RWPE1 (cell line): ENCODE data around the gene BLOC1S3.

Experiments
- CTCF ChIA-PET: fragments of 350-600 bp; sonication (Branson Sonifier 250); formaldehyde crosslinking; extraction: SDS; loops from one replicate; lab custom pipeline; 2021; lab: Yijun Ruan, JAX
- POLR2A ChIA-PET: fragments of 400-600 bp; formaldehyde crosslinking; extraction: SDS; loops from one replicate; lab custom pipeline; 2020; ENCODE audit warnings: antibody characterized with exemption; ENCODE audit not compliant: low non-redundant PET; lab: Yijun Ruan, JAX
- DNase-seq: peaks from one replicate; pipeline ENCODE4 v3.0.0; 2012; ENCODE audit warnings: low spot score
- H3K27ac ChIP-seq: fragments of 450-650 bp; 2 replicates; pipeline ENCODE4 v1.5.1; 2017
- TF ChIP-seq, protein P1 (sequence below): fragments of 450-650 bp; conservative IDR thresholded peaks from 2 replicates; pipeline ENCODE4 v1.5.1; 2017; ENCODE audit warnings: low read depth, mild to moderate bottlenecking

The BLOC1S3 gene

DNA sequence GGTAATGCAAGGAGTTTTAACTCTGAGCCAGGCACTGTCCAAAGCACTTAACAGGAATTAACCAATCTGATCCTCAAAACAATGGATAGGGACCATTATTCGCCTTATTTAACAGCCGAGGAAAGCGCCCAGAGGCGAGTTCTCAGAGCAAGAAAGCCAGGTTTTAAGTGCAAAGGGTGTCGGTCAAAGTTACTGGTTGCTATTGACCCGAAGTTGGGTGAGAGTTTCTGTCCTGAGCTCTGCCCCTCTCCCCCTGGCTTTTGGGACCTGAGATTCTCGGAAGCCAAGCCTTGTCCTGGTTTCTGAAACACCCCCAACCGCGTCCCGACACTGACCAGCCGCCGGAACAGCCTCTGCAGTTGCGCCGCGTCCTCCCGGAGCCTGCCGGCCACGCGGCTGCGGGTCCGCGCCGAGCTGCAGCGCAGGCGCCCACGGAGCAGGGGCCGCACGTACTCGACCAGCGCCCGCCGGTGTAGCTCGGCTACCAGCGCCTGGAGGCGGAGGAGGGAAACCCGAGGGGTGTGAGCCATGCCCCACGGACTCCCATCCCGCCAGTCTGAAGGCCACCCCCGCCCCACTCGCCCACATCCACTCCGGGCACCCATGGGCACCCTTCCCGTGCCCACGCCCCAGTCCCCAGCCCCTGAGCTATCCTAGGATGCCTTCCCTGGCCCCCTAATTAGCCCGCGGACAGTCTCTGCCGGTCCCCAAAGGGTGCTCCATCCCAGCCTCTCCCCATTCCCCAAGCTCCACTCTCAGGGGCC is 38.8 kb downstream of the BLOC1S3 start:
- ChIA-PET CTCF (interaction anchor here (0.8 kb wide), 1 partner anchor 17 kb away, joined by 4 read pairs; no protein-coding TSS in a partner anchor), POLR2A (no interaction called here)
- no peak overlapping the region for H3K27ac ChIP-seq
- DNase-seq, result no peak
- TF ChIP-seq, protein P1, sequence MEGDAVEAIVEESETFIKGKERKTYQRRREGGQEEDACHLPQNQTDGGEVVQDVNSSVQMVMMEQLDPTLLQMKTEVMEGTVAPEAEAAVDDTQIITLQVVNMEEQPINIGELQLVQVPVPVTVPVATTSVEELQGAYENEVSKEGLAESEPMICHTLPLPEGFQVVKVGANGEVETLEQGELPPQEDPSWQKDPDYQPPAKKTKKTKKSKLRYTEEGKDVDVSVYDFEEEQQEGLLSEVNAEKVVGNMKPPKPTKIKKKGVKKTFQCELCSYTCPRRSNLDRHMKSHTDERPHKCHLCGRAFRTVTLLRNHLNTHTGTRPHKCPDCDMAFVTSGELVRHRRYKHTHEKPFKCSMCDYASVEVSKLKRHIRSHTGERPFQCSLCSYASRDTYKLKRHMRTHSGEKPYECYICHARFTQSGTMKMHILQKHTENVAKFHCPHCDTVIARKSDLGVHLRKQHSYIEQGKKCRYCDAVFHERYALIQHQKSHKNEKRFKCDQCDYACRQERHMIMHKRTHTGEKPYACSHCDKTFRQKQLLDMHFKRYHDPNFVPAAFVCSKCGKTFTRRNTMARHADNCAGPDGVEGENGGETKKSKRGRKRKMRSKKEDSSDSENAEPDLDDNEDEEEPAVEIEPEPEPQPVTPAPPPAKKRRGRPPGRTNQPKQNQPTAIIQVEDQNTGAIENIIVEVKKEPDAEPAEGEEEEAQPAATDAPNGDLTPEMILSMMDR, result no peak

DNA sequence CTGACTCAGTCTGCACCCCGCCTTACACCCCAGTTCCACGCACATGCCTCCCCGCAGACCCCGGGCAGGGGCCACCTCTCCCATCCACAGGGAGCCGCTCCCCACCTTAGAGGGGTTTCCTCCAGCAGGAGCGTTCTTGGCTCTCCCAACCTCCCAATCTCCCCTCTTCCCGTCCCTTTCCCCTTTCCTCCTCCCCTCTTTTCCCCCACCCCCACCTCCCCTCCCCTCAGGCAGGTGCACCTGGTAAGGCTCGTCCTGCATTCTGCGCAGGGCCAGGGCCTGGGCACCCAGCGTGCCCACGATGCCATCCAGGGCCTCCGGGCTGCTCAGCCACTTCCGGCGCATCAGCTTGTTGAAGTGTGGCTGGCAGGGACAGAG is 39.4 kb downstream of the BLOC1S3 start:
- POLR2A ChIA-PET, result no interaction called here

DNA sequence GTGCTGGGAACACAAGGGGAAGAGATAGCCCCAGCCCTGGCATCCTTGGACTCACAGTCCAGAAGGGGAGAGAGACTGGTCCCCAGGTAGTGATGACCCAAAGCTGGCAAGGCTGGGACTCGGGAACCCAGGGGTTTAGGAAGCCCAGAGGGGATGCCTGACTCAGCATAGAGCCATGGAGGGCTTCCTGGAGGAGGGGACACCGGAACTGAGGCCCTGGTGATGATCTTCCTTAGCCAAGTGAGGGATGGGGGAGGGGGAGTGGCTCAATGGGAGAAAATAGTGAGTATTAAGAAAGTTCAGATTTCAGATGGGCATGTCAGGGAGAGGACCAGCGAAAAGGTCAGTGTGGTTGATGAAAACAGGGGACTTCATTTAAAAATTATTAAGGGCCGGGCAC is 39.8 kb downstream of the BLOC1S3 start:
- CTCF ChIA-PET, result no interaction called here
- TF ChIP-seq, protein P1, result no peak
- POLR2A ChIA-PET, result no interaction called here
- H3K27ac ChIP-seq, result no peak overlapping the region
- DNase-seq, result no peak

More for the DNA sequence above, 39.4 kb downstream of the BLOC1S3 start:
- TF ChIP-seq, protein P1, result no peak
- no peak overlapping the region for H3K27ac ChIP-seq
- CTCF ChIA-PET, result no interaction called here
- DNase-seq, result no peak

DNA sequence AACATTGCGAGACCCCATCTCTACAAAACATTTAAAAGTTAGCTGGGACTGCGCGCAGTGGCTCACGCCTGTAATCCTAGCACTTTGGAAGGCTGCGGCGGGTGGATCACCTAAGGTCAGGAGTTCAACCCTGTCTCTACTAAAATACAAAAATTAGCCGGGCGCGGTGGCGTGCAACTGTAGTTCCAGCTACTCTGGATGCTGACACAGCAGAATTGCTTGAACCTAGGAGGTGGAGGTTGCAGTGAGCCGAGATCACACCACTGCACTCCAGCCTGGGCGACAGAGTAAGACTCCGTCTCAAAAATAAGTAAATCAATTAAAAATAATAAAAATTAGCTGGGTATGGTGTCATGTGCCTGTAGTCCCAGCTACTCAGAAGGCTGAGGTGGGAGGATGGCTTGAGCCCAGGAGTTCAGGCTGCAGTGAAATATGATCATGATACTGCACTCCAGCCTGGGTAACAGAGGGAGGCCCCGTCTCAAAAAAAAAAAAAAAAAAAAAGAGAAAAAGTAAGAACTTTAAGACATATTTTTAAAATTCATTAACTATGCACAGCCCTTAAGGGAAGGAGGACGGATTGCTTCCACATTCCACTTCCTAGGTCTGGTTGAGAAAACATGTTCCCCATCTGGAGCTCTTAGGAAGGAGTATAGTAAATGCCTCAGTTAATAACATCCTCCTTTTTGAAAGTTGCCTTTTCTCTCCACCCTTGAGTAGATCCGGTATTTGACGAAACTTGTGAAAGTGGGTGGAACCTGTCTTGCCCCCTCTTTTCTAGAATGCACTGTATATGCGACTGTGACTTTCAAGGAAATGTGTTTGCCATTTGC is 40.5 kb downstream of the BLOC1S3 start:
- TF ChIP-seq, protein P1, result no peak
- POLR2A ChIA-PET, result no interaction called here
- DNase-seq, result no peak
- H3K27ac ChIP-seq, result no peak overlapping the region
- CTCF ChIA-PET, result no interaction called here

DNA sequence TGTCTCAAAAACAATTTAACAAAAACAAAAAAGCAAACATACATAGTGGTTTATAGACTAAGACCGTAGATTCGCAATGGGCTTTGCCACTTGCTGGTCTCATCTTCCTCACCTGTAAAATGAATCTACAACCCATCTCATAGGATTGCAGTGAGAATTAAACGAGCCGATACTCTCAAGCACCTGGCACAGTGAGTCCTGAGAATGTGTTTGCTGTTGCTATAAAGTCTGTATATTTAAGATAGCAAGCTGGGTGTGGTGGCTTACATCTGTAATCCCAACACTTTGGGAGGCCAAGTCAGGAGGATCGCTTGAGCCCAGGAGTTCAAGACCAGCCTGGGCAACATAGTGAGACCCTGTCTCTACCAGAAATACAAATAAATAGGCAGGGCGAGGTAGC is 44.1 kb downstream of the BLOC1S3 start:
- ChIA-PET CTCF (interaction anchor here (0.6 kb wide), 1 partner anchor 15 kb away, joined by 5 read pairs; no protein-coding TSS in a partner anchor), POLR2A (no interaction called here)
- TF ChIP-seq, protein P1, result no peak
- H3K27ac ChIP-seq, result no peak overlapping the region
- DNase-seq, result no peak

DNA sequence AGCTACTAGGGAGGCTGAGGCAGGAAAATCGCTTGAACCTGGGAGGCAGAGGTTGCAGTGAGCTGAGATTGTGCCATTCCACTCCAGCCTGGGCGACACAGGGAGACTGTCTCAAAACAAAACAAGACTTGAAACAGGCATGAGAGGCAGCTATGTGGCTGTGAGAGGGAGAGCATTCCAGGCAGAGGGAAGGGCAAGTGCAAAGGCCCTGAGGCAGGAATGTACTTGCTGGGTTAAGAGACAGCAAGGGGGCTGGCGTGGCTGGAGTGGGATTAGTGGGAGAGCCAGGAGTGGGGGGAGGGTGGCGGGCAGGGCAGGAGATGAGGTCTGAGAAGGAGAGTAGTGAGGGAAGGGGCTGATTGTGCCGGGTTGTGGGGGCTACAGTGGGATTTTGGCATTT is 45.3 kb downstream of the BLOC1S3 start:
- POLR2A ChIA-PET, result no interaction called here
- no peak for DNase-seq
- CTCF ChIA-PET, result no interaction called here
- no peak overlapping the region for H3K27ac ChIP-seq
- TF ChIP-seq, protein P1, result no peak
